ENCODE data around the gene TDRD10.

GRCh38 chr1:154584267-154584994, 82.4 kb downstream of the TDRD10 start:
- TF ChIP-seq CTCF (IDR thresholded peaks at IDR 0.05) (no peak), EP300 (IDR thresholded peaks at IDR 0.05) (no peak)

Measured in esophagus muscularis mucosa (tissue), 3 donors.